IMR-90 (cell line): ENCODE results near the gene PAFAH1B1. TPM values are rescaled to one million over a fixed set of nuclear protein-coding genes. Genes with fewer than 3 reads are reported as not detected.

Experiments used
- ATAC-seq: fragments of 200-7000 bp; cut with Tn5 transposase; 2 replicates; pipeline ENCODE4 v1.9.1; 2020; ENCODE audit warnings: low read depth, mild to moderate bottlenecking, moderate library complexity
- BruUV-seq: library from RNA; stranded (reverse); fragments of 400-500 nt; replicated peaks from 2 replicates; lab custom pipeline; 2021; lab: Mats Ljungman, UMichigan
- CTCF ChIA-PET: fragments of 300-600 bp; formaldehyde crosslinking; extraction: SDS; loops from one replicate; lab custom pipeline; 2021; ENCODE audit warnings: antibody characterized with exemption; lab: Yijun Ruan, JAX
- POLR2A ChIA-PET: fragments of 300-600 bp; sonication (Branson Sonifier 250); formaldehyde crosslinking; loops from one replicate; lab custom pipeline; 2022; ENCODE audit warnings: antibody characterized with exemption; ENCODE audit not compliant: unreplicated experiment; lab: Charles Lee
- DNase-seq: peaks from one replicate; pipeline ENCODE4 v3.0.0; 2013
- H2AFZ ChIP-seq: replicated peaks from 2 replicates; pipeline ENCODE3; 2013; ENCODE audit warnings: low read length, mild to moderate bottlenecking; ENCODE audit not compliant: poor library complexity
- H2AK5ac ChIP-seq: 2 replicates; pipeline ENCODE4 v1.6.1; 2013; ENCODE audit warnings: low read depth, low read length, inconsistent platforms
- H2AK9ac ChIP-seq: replicated peaks from 2 replicates; pipeline ENCODE3; 2013; ENCODE audit warnings: mild to moderate bottlenecking, low read depth, low read length, moderate library complexity; ENCODE audit not compliant: poor library complexity
- H2BK120ac ChIP-seq: 2 replicates; pipeline ENCODE4 v1.6.1; 2013; ENCODE audit warnings: low read depth, low read length, inconsistent platforms
- H2BK15ac ChIP-seq: 3 replicates; pipeline ENCODE4 v1.6.1; 2013; ENCODE audit warnings: low read depth, low read length, inconsistent platforms
- H2BK20ac ChIP-seq: 2 replicates; pipeline ENCODE4 v1.6.1; 2013; ENCODE audit warnings: low read depth, mild to moderate bottlenecking, inconsistent platforms, low read length, moderate library complexity
- H2BK5ac ChIP-seq: 2 replicates; pipeline ENCODE4 v1.6.1; 2013; ENCODE audit warnings: mild to moderate bottlenecking, low read depth, low read length, inconsistent platforms; ENCODE audit not compliant: poor library complexity, severe bottlenecking
- H3K14ac ChIP-seq: replicated peaks from 2 replicates; pipeline ENCODE4 v1.6.1; 2013; ENCODE audit warnings: low read depth, low read length, inconsistent platforms
- H3K18ac ChIP-seq: 2 replicates; pipeline ENCODE4 v1.6.1; 2013; ENCODE audit warnings: low read depth, low read length, control low read depth
- H3K23ac ChIP-seq: 2 replicates; pipeline ENCODE4 v1.6.1; 2013; ENCODE audit warnings: low read depth, low read length, inconsistent platforms
- H3K27ac ChIP-seq: 2 replicates; pipeline ENCODE4 v1.5.1; 2013; ENCODE audit warnings: mild to moderate bottlenecking, control low read depth, low read length; ENCODE audit not compliant: insufficient read depth
- H3K27me3 ChIP-seq: 2 replicates; pipeline ENCODE4 v1.6.1; 2013; ENCODE audit warnings: low read length; ENCODE audit not compliant: control insufficient read depth, insufficient read depth
- H3K36me3 ChIP-seq: 2 replicates; pipeline ENCODE4 v1.6.1; 2013; ENCODE audit warnings: low read length, mixed read lengths; ENCODE audit not compliant: control insufficient read depth, insufficient read depth
- H3K4ac ChIP-seq: 2 replicates; pipeline ENCODE4 v1.6.1; 2013; ENCODE audit warnings: low read depth, low read length, inconsistent platforms
- H3K4me1 ChIP-seq: 2 replicates; pipeline ENCODE4 v1.6.1; 2013; ENCODE audit warnings: low read length, mixed read lengths; ENCODE audit not compliant: control insufficient read depth, insufficient read depth
- H3K4me2 ChIP-seq: 2 replicates; pipeline ENCODE4 v1.6.1; 2013; ENCODE audit warnings: low read depth, mild to moderate bottlenecking, control low read depth, low read length, moderate library complexity
- H3K4me3 ChIP-seq: 2 replicates; pipeline ENCODE4 v1.5.1; 2013; ENCODE audit warnings: low read depth, mild to moderate bottlenecking, control low read depth, low read length, moderate library complexity; ENCODE audit not compliant: insufficient read depth
- H3K56ac ChIP-seq: 2 replicates; pipeline ENCODE4 v1.6.1; 2013; ENCODE audit warnings: low read length, inconsistent platforms; ENCODE audit not compliant: insufficient read depth; ENCODE audit errors: extremely low read depth
- H3K79me1 ChIP-seq, 2 experiments: 2 replicates each; pipeline ENCODE4 v1.6.1; 2013; ENCODE audit warnings: low read length in 2 of 2, inconsistent platforms in 1 of 2, low read depth in 1 of 2
- H3K9ac ChIP-seq: 2 replicates; pipeline ENCODE4 v1.6.1; 2013; ENCODE audit warnings: low read depth, low read length, control low read depth
- H3K9me1 ChIP-seq: 2 replicates; pipeline ENCODE4 v1.6.1; 2013; ENCODE audit warnings: low read length, inconsistent platforms; ENCODE audit not compliant: insufficient read depth
- H3K9me3 ChIP-seq: 2 replicates; pipeline ENCODE4 v1.6.1; 2013; ENCODE audit warnings: low read length; ENCODE audit not compliant: control insufficient read depth, insufficient read depth
- H4K20me1 ChIP-seq: 2 replicates; pipeline ENCODE4 v1.6.1; 2013; ENCODE audit warnings: low read length, inconsistent platforms; ENCODE audit not compliant: insufficient read depth
- H4K5ac ChIP-seq: 2 replicates; pipeline ENCODE4 v1.6.1; 2013; ENCODE audit warnings: mild to moderate bottlenecking, low read depth, low read length, control low read depth
- H4K8ac ChIP-seq, 2 experiments: 2 replicates each; pipeline ENCODE4 v1.6.1; 2013; ENCODE audit warnings: low read depth in 2 of 2, low read length in 2 of 2, control low read depth in 1 of 2, inconsistent platforms in 1 of 2
- H4K91ac ChIP-seq: 2 replicates; pipeline ENCODE4 v1.6.1; 2013; ENCODE audit warnings: low read depth, low read length, inconsistent platforms; ENCODE audit not compliant: insufficient read depth
- POLR2A ChIP-seq: IDR thresholded peaks from 2 replicates; pipeline ENCODE4 v1.6.1; 2012; ENCODE audit warnings: mild to moderate bottlenecking, low read depth, low read length
- RCOR1 ChIP-seq: IDR thresholded peaks from 2 replicates; pipeline ENCODE4 v1.6.1; 2012; ENCODE audit warnings: mild to moderate bottlenecking, low read length, improper control_type of control experiment; ENCODE audit not compliant: insufficient replicate concordance
- WGBS, 2 experiments: methylation state at CpG; one replicate each; pipeline versions ENCODE4 v1.1.5 to v1.1.7; 2013; ENCODE audit warnings: missing lambda C conversion rate in 2 of 2; ENCODE audit not compliant: insufficient read length in 1 of 2; ENCODE audit errors: extremely low coverage in 2 of 2; 5-methylcytosine and 5-hydroxymethylcytosine counted together
- dilution Hi-C: fragments of 300-500 bp; cut with HindIII; formaldehyde crosslinking; loops from one replicate; pipeline ENCODE4 v1.14.3; 2018; ENCODE audit warnings: low sequenced_read_pairs; ENCODE audit not compliant: unreplicated experiment
- in situ Hi-C: fragments of 300-500 bp; cut with MboI; formaldehyde crosslinking; loops from 3 replicates; pipeline ENCODE4 v1.14.3; 2019; ENCODE audit warnings: low sequenced_read_pairs, inconsistent platforms, mixed read lengths
- intact Hi-C: fragments of 100-400 bp; cut with micrococcal nuclease; formaldehyde crosslinking; loops from 2 replicates; pipeline ENCODE4 v1.10.0; 2022
- polyA plus RNA-seq, 3 experiments: library from polyadenylated mRNA; depleted of rRNA; stranded (reverse); fragments of >200 nt; gene quantifications; 2 replicates each; pipeline ENCODE4 v1.2.3, GENCODE V29; 2012; ENCODE audit warnings: low replicate concordance in 1 of 3
- total RNA-seq: library from RNA; depleted of rRNA; stranded (reverse); fragments of >200 nt; gene quantifications from 2 replicates; pipeline ENCODE4 v1.2.3, GENCODE V29; 2012

Gene PAFAH1B1
- total and polyA plus RNA-seq, 2 of the 4 experiments (the other 2 are of a cell fraction): 64.5 to 127 TPM

DNA sequence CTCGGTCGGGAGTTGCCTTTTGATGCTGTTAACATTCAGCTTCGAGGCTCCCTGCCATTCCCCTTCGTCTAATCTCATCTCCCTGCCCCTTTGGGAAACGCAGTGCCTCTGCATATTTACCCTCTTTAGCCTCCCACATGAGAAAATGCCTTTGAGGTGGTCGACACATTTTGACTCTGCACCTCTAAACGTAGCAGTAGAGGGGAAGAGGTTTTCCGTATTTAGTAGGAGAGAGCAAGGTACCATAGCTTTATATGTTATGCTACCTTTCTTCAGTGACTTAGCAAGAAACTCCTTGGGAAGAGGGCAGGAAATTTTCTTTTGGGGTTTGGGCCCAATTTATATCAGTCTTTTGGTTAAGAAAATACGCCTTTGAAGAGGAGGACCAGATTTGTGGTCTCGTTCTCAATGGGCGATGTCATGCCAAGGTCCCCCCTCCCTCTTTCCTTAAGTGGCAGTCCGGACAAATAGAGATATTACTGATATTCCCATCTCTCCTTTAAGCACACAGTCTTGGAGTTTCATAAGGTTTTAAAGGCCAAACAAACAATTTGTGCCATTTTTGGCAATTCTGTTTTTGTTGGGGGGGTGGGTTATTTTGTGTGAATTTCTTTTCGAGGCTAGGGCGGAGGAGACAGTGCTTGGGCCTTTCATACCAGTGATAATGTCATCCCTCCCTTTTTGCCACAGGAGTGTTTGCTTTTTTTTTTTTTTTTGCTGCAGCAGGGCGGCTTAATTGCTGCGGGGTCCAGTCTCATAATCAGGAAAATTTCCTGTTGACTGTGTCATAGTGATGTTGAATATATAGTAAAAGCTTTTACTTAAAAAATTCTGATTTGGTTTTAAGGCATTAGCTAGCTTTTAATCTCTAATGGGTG is 1.5 kb downstream of the PAFAH1B1 start:
- peak; percentile 22; the same call in 1 of the 2 replicates for TF ChIP-seq POLR2A
- TF ChIP-seq RCOR1: no peak
- ATAC-seq (no peak), DNase-seq (no peak)
- peak overlapping the region; percentile 89 for H2AK9ac ChIP-seq
- dilution Hi-C loops: no loop called here
- 0% methylated on average over 3 of the region's 16 CpGs; no CpG with 5 or more reads in 1 of the 2 experiments for WGBS, 2 experiments
- ChIA-PET POLR2A (interaction anchor here (0.6 kb wide), 1 partner anchor 22 kb away, joined by 3 read pairs; no protein-coding TSS in a partner anchor), CTCF (no interaction called here)
- H3K27me3 ChIP-seq: no peaks in the 10 kb centered on the region
- H3K79me1 ChIP-seq: peaks cover 4 to 17% of the 10 kb centered on the region in 2 experiments; a peak in 2 of 4 replicates
- H3K23ac ChIP-seq: peak overlapping the region; percentile 78
- H3K9me3 ChIP-seq: no peaks in the 10 kb centered on the region
- intact Hi-C loops: loop anchor here (5.0 to 10.0 kb wide), 3 partner anchors 37 to 140 kb away; no protein-coding TSS in a partner anchor
- H3K4me3 ChIP-seq: peak overlapping the region; percentile 99
- peak overlapping the region; percentile 14; the same call in 1 of the 2 replicates for H3K18ac ChIP-seq
- H3K9me1 ChIP-seq: 0 out of 2 replicates have a peak, but pooled peaks cover 4% of the 10 kb centered on the region
- peak overlapping the region; percentile 99 for H3K27ac ChIP-seq
- H4K8ac ChIP-seq: peak overlapping the region in 1 of 2 experiments; percentile 48; a peak in 2 of 4 replicates
- H2BK15ac ChIP-seq: peak overlapping the region; percentile 6; the same call in 1 of the 3 replicates
- H4K91ac ChIP-seq: peak overlapping the region; percentile 72
- H2BK120ac ChIP-seq: 0 out of 2 replicates have a peak overlapping the region, but pooled peaks have one; percentile 0
- peak overlapping the region; percentile 97 for H2BK5ac ChIP-seq
- peaks cover 57% of the 10 kb centered on the region for H4K20me1 ChIP-seq
- peak overlapping the region; percentile 86 for H2AFZ ChIP-seq
- in situ Hi-C loops: no loop called here
- H2BK20ac ChIP-seq: no peak overlapping the region
- peak overlapping the region; percentile 49 for H3K56ac ChIP-seq
- TSS peak; percentile 55 for BruUV-seq
- H3K36me3 ChIP-seq: no peaks in the 10 kb centered on the region; the same call in 1 of the 2 replicates
- peak overlapping the region; percentile 99 for H3K9ac ChIP-seq
- H3K4me2 ChIP-seq: peak overlapping the region; percentile 100
- peak overlapping the region; percentile 59; the same call in 1 of the 2 replicates for H2AK5ac ChIP-seq
- H4K5ac ChIP-seq: peak overlapping the region; percentile 11; the same call in 1 of the 2 replicates
- peaks cover 2% of the 10 kb centered on the region; the same call in 1 of the 2 replicates for H3K4me1 ChIP-seq
- peak overlapping the region; percentile 62 for H3K14ac ChIP-seq
- peak overlapping the region; percentile 16 for H3K4ac ChIP-seq
